ENCODE results near the gene TMEM156. TPM values are rescaled to one million over a fixed set of nuclear protein-coding genes. Genes with fewer than 3 reads are reported as not detected.
"Not testable (repeated sequence)": the region's sequence is repeated elsewhere in the genome, so short reads cannot be mapped to it uniquely, and the experiment has no call there.

TMEM156 gene
- total and polyA plus RNA-seq, 2 of the 4 experiments (the other 2 are of a cell fraction): 0.53 to 0.54 TPM

- H3K56ac ChIP-seq (ENCODE audit: extremely low read depth, insufficient read depth, low read length): 0 out of 2 replicates have a peak overlapping the region, but pooled peaks have one; percentile 23
- peak overlapping the region; percentile 93 for H2BK5ac ChIP-seq (ENCODE audit: low read depth, low read length, poor library complexity, severe bottlenecking)
- dilution Hi-C loops (cut with HindIII; ENCODE audit: low sequenced_read_pairs, unreplicated experiment); BruUV-seq (replicated peaks); H2AK9ac ChIP-seq (replicated peaks; ENCODE audit: low read depth, low read length, poor library complexity); H3K9me1 ChIP-seq (ENCODE audit: insufficient read depth, low read length); H3K79me1 ChIP-seq (ENCODE audit: low read depth in 1 of 2, low read length in 2 of 2); H2AFZ ChIP-seq (replicated peaks; ENCODE audit: low read length, poor library complexity); H3K9ac ChIP-seq (ENCODE audit: low read depth, low read length); H3K9me3 ChIP-seq (ENCODE audit: control insufficient read depth, insufficient read depth, low read length); in situ Hi-C loops (cut with MboI; ENCODE audit: low sequenced_read_pairs); H4K5ac ChIP-seq (ENCODE audit: low read depth, low read length); H3K4me2 ChIP-seq (ENCODE audit: low read depth, low read length); H3K4me3 ChIP-seq (ENCODE audit: insufficient read depth, low read depth, low read length); POLR2A ChIA-PET (ENCODE audit: unreplicated experiment); H3K23ac ChIP-seq (ENCODE audit: low read depth, low read length); DNase-seq; H3K36me3 ChIP-seq (ENCODE audit: control insufficient read depth, insufficient read depth, low read length); H4K20me1 ChIP-seq (ENCODE audit: insufficient read depth, low read length); CTCF ChIA-PET; ATAC-seq (ENCODE audit: low read depth); intact Hi-C loops (cut with micrococcal nuclease); H3K27me3 ChIP-seq (ENCODE audit: control insufficient read depth, insufficient read depth, low read length): not testable (repeated sequence)
- H2BK120ac ChIP-seq (ENCODE audit: low read depth, low read length): peak overlapping the region; percentile 97
- no CpG with 5 or more reads among the region's 6 CpGs for WGBS, 2 experiments (ENCODE audit: extremely low coverage in 2 of 2, insufficient read length in 1 of 2)
- peak overlapping the region; percentile 83 for H3K18ac ChIP-seq (ENCODE audit: low read depth, low read length)
- peak overlapping the region; percentile 87 for H3K27ac ChIP-seq (ENCODE audit: insufficient read depth, low read length)
- H3K4me1 ChIP-seq (ENCODE audit: control insufficient read depth, insufficient read depth, low read length): peaks cover 17% of the 10 kb centered on the region
- H2BK15ac ChIP-seq (ENCODE audit: low read depth, low read length): peak overlapping the region; percentile 91; the same call in 1 of the 3 replicates
- H4K91ac ChIP-seq (ENCODE audit: insufficient read depth, low read depth, low read length): peak overlapping the region; percentile 83
- peak overlapping the region in 1 of 2 experiments; percentile 78; a peak in 1 of 4 replicates for H4K8ac ChIP-seq (ENCODE audit: low read depth in 2 of 2, low read length in 2 of 2)
- H2BK20ac ChIP-seq (ENCODE audit: low read depth, low read length): peak overlapping the region; percentile 90; the same call in 1 of the 2 replicates
- peak overlapping the region; percentile 89; the same call in 1 of the 2 replicates for H3K14ac ChIP-seq (replicated peaks; ENCODE audit: low read depth, low read length)
- peak overlapping the region; percentile 92 for H3K4ac ChIP-seq (ENCODE audit: low read depth, low read length)
- H2AK5ac ChIP-seq (ENCODE audit: low read depth, low read length): peak overlapping the region; percentile 98
Measured at GRCh38 chr4:39031590-39032020, 604 bp downstream of the TMEM156 start.

Data from IMR-90 (cell line).